Choroid plexus epithelial cell (primary cell): Measurements from ENCODE around the gene MYRF.

Experiments
- DNase-seq: peaks from one replicate; pipeline ENCODE4 v3.0.0-alpha.2; 2010; ENCODE audit warnings: low read depth
- H3K4me3 ChIP-seq: 2 replicates; pipeline ENCODE4 v1.5.1; 2011; ENCODE audit warnings: low read depth, mild to moderate bottlenecking, control low read depth, low read length, moderate library complexity
- TF ChIP-seq, protein P1 (sequence below): conservative IDR thresholded peaks from 2 replicates; pipeline ENCODE4 v1.5.1; 2011; ENCODE audit warnings: low read depth, mild to moderate bottlenecking, control low read depth, inconsistent platforms, low read length, moderate library complexity

Gene MYRF

DNA sequence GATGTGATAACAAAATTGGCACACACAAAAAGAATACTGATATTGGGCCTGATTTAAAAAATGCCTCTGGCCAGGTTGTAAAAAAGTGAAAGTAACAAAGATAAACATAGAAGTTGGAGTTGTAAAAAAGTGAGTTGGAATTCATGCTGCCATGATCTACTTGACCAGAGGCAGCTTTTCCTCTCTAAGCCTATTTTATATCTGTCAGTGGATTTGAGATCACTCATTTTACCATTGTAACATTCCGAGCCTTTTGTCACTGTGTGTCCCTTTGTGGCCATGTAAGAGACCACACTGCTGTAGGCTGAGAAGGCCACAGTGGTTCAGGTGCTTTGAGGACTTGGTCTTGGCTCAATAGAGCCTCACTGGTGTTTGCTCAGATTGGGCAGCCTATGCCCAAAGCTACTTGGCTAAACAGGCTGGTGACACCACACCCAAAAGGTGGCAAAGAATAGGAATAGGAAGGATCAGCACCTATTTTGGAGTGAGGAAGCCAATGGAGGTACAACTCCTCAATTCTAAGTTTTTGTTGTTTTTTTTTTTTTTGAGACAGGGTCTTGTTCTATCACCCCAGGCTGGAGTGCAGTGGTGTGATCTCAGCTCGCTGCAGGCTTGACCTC is 47.3 kb downstream of the MYRF start:
- TF ChIP-seq, protein P1, sequence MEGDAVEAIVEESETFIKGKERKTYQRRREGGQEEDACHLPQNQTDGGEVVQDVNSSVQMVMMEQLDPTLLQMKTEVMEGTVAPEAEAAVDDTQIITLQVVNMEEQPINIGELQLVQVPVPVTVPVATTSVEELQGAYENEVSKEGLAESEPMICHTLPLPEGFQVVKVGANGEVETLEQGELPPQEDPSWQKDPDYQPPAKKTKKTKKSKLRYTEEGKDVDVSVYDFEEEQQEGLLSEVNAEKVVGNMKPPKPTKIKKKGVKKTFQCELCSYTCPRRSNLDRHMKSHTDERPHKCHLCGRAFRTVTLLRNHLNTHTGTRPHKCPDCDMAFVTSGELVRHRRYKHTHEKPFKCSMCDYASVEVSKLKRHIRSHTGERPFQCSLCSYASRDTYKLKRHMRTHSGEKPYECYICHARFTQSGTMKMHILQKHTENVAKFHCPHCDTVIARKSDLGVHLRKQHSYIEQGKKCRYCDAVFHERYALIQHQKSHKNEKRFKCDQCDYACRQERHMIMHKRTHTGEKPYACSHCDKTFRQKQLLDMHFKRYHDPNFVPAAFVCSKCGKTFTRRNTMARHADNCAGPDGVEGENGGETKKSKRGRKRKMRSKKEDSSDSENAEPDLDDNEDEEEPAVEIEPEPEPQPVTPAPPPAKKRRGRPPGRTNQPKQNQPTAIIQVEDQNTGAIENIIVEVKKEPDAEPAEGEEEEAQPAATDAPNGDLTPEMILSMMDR, result no peak
- DNase-seq, result no peak
- H3K4me3 ChIP-seq, result no peak overlapping the region

DNA sequence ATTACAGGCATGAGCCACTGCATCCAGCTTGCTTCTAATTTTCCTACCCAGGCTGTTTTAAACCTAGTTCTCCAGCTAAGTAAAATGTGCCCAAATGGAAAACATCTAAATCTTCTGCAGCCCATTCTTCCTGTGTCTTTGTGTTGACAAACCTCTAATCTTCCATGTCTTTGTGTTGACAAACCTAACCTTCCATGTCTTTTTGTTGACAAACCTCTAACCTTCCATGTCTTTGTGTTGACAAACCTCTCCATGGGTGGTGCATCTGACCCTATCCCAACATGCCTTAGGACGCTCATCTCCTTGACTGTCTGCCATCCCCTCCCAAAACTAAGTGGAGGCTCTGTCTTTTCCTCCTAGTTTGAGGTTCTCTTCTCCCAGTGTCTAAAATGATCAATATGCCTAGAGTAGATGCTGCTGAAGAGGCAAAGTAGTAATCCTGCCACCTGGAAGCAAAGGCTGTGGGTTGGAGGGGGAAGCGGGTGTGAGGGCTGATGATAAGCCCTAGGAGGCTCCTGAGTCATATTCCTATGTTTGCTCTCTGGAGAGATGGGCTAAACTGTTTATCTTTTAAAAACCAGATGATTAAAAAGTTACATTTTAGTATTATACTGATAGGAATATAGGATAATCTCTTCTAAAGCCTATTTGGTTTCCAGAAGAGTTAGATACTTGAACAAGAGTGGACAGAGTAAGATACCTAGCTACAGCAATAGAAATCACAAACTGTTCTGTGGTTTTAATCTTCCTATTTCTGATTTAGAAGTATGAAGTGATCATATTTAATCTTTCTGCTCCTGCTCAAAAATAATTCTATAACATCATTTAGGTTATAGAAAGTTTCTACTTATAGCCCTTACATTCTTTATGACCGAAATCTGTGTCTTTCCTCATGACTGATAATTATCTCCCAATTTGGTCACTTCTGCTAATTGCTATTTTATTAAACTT is 48.2 kb downstream of the MYRF start:
- TF ChIP-seq, protein P1, result no peak
- H3K4me3 ChIP-seq, result no peak overlapping the region
- no peak for DNase-seq

DNA sequence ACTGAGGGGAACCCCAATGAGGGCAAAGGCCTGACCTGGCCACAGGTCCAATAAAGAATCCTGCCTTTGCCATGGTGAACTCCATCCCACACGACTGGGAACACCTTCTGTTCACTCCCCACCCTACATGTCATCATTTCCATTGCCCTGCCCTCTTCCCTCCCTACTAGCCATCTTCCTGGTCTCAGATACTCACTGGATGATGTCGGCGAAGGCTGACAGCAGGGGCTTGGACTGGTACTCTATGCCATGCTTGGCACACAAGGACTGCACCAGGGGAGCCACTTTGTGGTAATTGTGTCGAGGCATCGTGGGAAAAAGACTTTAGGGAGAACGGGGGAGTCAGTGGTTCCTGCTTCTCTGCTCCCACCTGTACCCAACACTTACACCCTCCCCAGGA is 50.2 kb downstream of the MYRF start:
- TF ChIP-seq, protein P1, result no peak
- DNase-seq, result no peak

DNA sequence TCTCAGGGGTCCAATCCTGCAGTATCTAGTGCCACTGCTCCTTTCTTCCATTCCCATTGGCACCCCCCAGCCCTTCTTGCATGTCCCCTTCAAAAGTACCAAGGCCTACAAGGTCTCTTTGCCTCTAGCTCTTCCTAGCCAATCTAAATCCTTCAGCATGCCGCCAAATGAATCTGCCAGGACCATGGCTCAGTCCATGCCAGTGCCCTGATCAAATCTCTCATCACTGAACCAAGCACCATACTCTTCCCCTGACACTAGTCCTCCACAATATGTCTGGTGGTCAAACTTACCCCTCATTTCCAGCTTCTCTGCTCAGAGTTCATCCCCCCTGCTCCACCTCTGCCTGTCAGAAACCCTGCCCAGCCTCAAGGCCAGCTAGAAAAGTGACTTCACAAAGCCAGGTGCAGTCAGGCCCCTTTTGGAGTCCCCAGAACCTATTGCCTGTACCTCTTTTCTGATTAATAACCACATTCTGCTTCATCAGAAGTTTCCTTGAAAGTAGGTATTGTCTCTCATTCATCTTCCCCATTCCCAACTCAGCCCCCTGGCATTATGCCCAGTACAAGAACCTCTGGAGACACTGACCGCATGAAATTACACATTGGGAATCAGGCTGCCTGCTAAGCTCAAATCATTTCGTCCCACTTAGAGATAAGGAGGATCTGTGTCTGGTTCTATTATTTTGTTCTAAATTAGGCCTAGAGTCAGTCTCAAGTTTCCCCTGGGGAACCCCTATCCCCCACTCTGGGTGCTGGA is 51.6 kb downstream of the MYRF start:
- TF ChIP-seq, protein P1, result no peak
- DNase-seq, result peak; percentile 56

More for the DNA sequence above, 50.2 kb downstream of the MYRF start:
- no peak overlapping the region for H3K4me3 ChIP-seq

DNA sequence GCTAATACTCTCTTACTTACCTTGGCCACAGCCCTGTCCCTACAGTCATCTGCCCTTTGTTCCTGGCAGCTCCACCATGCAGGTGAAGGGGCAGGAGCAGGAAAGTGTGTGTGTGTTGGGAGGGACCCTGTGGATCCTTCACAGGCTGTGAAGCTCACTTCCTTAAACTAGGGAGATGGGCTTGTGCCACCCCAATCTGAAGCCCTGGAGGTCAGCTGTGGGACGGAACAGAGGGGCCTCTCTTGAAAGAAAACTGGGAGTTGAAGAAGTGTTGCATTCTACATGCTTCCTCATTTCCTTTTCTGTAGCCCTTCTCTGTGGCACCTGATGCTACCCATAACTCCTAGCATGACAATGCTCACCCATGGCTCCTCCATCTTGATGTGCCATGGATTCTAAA is 52.7 kb downstream of the MYRF start:
- no peak overlapping the region for H3K4me3 ChIP-seq
- no peak for DNase-seq
- TF ChIP-seq, protein P1, result no peak

More for the DNA sequence above, 51.6 kb downstream of the MYRF start:
- H3K4me3 ChIP-seq, result no peak overlapping the region

DNA sequence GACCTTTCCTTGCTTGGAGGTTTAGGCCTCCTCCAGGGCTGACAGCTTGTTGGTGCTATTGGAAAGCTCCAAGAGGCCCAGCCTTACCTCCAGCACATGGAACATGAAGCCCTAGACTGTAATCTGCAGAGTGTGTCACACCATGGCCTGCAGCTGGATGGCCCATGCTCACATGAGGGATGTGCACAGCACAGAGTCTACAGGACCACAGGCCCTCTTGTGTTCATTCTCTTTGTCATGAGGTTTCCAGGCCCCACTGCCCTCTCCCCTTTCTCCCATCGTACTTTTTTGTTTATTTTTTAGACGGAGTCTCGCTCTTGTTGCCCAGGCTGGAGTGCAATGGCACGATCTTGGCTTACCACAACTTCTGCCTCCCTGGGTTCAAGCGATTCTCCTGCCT is 54.3 kb downstream of the MYRF start:
- DNase-seq, result no peak
- H3K4me3 ChIP-seq, result no peak overlapping the region
- TF ChIP-seq, protein P1, result no peak
